ENCODE data around the gene BRAT1.

The BRAT1 gene

DNA sequence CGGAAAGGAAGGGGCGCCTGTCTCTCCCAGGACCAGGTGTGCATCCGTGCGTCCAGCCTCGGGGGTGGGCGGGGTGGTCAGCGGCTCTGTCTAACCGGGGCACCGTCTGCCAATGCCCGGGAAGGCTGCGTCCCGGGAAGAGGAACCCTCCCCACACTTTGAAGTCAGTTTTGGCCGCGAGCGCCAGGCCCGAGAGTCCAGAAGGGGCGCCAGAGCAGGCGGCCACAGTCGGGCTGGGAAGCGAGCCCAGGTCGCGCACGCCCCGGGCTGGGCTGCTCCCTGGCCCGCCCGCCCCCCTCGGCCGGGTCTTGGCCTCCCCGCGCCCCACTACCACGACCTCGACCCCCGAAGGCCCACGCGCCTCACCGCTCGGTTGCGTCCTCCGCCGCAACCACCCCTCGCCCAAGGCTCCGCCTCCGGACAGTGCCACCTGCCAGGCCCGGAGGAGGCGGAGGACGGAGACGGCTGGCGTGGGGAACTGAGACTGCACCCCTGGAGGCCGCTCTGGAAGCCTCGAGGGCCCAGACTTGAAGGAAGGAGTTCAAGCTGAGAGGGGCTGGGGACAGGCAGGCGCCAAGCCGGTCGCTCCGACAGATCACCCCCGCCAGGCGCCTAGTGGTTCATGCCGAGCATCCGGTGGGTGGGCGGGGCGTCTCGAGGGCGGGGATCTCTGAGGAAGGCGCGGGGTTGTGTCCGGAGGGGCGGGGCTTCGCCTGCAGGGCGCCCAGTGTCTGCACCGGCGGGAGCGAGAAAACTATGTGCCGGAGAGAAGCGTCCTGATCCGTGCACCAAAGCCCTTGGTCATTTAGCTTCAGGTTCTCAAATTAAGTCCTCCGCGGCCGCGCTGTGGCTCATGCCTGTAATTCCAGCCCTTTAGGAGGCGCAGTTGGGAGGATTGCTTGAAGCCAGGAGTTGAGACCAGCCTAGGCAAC lies at the start of gene BRAT1:
TSS of gene BRAT1 (minus strand) at position 404 of the 932 bp plus-strand sequence. CDS start 1,093 bp downstream, outside the sequence.
- TF ChIP-seq ZFX (IDR thresholded peaks at IDR 0.05) (peak; percentile 86; the same call in 1 of the 2 replicates), CTCF (conservative IDR thresholded peaks at IDR 0.05) (peak; percentile 60)
- H3K27ac ChIP-seq: peak within 1 kb of the TSS; percentile 97

GRCh38 chr7:2604608-2605174 lies 49.4 kb upstream of the BRAT1 start:
- H3K27ac ChIP-seq: no peak overlapping the region
- TF ChIP-seq CTCF (conservative IDR thresholded peaks at IDR 0.05) (no peak), ZFX (IDR thresholded peaks at IDR 0.05) (no peak)

DNA sequence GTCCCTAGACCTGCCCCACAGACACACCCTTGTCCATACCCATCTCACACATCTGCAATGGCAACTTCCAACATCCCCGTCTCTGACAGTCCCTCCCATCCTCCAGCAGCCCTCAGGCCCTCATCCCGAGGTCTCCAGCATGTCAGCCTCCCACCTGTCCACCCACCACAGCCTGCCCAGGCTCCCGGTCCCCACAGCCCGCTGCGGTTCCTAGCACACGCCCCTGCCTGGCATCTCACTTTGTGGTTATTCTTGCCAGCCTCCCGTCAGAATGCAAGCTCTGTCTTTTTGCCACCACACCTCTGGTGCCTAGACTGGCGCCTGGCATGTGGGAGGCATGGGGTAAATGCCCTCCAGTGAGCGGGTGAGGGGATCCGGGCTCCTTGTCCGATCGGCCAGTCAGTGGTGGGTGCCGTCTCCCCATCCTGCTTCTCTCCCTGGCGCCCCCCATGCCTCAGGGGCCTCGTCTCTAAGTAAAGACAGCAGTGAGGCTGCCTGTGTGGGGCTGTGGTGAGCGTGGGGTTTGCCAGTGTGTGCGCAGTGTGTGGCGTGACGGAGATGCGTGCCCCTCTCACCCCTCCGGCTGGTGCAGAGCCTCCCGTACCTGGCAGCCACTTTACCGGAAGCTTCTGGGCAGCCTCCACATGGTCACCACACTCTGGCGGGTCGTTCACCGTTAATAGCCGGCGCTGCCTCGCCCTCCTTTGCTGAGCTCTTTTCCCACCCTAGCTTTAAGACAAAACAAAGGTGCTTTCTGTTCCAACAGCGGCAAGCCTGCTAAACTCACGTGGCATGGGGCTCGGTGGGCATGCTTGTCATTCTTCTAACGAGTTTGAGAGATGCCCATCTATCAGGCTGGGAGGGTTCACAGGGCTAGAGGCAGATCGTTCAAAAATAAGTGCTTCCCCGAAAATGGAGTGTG lies 48.0 kb upstream of the BRAT1 start:
- no peak overlapping the region for H3K27ac ChIP-seq
- TF ChIP-seq ZFX (IDR thresholded peaks at IDR 0.05) (no peak), CTCF (conservative IDR thresholded peaks at IDR 0.05) (no peak)

- no peak for TF ChIP-seq ZFX (IDR thresholded peaks at IDR 0.05)
- TF ChIP-seq CTCF (conservative IDR thresholded peaks at IDR 0.05): no peak
Observed at GRCh38 chr7:2602406-2603043, 47.2 kb upstream of the BRAT1 start.

DNA sequence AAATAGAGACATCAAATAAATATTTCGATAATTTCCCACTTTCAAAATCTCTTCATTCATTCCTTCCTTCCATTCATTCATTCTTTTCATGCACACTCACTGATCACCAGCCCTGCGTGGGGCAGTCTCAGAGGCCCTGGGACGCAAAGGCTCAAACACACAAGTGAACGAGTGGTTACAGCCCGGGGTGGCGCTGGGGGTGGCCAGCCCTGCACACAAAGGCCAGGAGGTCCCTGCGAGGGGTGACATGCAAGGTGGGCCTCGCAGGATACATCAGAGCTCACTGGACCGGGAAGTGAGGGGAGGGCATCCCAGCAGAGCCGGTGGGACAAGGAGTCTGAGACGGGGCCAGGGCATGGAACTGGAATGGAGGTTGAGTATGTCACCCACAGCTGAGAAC lies 46.6 kb upstream of the BRAT1 start:
- no peak overlapping the region for H3K27ac ChIP-seq
- no peak for TF ChIP-seq CTCF (conservative IDR thresholded peaks at IDR 0.05)
- TF ChIP-seq ZFX (IDR thresholded peaks at IDR 0.05): no peak

More at GRCh38 chr7:2602406-2603043, 47.2 kb upstream of the BRAT1 start:
- H3K27ac ChIP-seq: no peak overlapping the region

GRCh38 chr7:2601065-2601464 lies 45.7 kb upstream of the BRAT1 start:
- H3K27ac ChIP-seq: no peak overlapping the region
- TF ChIP-seq ZFX (IDR thresholded peaks at IDR 0.05) (no peak), CTCF (conservative IDR thresholded peaks at IDR 0.05) (no peak)
